ENCODE results near the gene PTPRN.

The PTPRN gene

DNA sequence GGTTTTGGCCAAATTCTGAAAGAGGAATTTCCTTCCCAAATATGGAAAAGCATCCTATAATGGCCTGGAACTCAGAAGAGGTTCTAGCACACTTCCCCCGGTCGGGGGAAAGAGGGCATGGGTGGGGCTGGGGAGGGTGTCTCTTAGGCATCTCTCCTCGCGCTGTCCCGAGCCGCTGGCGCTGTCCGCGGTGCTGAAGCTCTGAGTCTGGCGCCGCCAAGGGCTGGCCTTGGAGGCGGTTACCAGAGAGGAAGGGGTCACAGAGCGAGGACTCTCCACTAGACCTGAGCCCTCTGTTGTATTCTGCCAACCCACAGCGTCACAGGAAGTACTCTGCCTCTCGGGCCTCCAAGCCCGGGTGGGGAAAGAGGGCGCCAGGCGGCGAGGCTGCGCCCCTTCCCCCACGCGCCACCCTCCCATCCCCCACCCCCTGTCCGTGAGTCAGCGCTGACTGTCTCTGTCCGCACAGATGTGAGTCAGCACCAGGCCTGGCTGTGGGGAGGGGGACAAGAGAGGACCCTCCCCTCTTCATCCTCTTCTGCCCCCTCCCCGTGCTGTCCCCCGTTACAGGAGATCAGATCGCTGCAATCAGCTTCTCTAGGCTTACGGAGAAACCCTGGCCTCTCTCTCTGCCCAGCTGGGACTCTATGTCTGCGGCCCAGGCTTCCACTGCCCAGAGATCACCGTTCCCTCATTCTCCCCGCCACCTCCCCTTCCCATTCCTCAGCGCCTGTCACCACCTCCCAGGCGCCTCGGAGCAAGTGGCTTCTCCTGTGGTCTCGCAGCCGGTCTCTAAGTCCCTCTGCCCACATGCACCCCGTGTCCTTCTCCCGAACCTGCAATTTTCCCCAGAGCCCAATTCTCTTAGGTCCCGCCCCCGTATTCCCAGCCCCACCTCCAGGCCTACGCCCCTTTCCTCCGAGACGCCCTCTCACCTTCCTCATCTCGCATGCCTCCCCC is 779 bp downstream of the PTPRN start:
- FAIRE-seq: no peak
- DNase-seq (ENCODE audit: insufficient read length, low spot score): peak; percentile 81

- no peak for FAIRE-seq
- DNase-seq (ENCODE audit: insufficient read length, low spot score): no peak
Observed at GRCh38 chr2:219306047-219306446, 3.2 kb downstream of the PTPRN start.

- FAIRE-seq (no peak), DNase-seq (ENCODE audit: insufficient read length, low spot score) (no peak)
Observed at GRCh38 chr2:219304223-219304622, 5.0 kb downstream of the PTPRN start.

GRCh38 chr2:219302412-219302968 is 6.7 kb downstream of the PTPRN start:
- DNase-seq (ENCODE audit: insufficient read length, low spot score) (no peak), FAIRE-seq (no peak)

DNA sequence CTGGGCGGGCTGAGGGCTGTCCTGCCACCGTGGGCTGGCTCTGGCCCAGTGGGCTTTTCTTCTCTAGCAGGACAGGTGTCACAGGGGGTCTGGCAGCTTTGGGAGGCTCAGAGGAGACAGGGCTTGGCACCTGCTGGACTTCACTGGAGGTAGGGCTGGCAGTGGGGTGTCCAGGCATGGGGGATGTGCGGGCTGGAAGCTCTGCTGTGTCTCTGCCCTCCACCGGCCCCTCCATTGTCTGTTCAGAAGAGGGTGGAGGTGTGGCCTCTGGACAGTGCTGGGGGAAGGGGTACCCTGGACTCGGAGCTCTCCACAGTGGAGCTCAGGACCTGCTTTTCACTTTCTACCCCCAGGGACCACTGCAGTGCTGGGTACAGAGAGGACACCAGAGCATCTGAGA is 9.2 kb downstream of the PTPRN start:
- FAIRE-seq: no peak

DNA sequence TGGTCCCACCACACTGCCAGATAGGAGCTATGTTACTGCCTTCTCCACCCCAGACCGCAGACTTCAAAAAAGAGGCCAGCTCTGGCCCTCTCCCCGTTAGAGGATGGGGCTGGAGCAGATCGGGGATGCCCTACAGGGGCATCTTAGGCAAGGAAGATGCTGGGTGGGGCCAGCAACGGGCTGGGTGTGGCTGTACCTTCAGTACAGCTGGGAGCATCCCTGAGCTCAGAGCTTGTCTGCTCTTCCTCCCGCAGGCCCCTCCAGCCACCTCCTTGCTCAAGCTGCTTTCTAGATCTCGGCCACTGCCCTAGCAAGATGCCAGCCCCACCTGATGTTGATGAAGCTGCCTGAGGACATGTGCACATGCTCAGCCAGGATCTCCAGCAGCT is 9.8 kb downstream of the PTPRN start:
- FAIRE-seq (no peak), DNase-seq (ENCODE audit: insufficient read length, low spot score) (no peak)

More for the DNA sequence above, 9.2 kb downstream of the PTPRN start:
- DNase-seq (ENCODE audit: insufficient read length, low spot score): no peak

DNA sequence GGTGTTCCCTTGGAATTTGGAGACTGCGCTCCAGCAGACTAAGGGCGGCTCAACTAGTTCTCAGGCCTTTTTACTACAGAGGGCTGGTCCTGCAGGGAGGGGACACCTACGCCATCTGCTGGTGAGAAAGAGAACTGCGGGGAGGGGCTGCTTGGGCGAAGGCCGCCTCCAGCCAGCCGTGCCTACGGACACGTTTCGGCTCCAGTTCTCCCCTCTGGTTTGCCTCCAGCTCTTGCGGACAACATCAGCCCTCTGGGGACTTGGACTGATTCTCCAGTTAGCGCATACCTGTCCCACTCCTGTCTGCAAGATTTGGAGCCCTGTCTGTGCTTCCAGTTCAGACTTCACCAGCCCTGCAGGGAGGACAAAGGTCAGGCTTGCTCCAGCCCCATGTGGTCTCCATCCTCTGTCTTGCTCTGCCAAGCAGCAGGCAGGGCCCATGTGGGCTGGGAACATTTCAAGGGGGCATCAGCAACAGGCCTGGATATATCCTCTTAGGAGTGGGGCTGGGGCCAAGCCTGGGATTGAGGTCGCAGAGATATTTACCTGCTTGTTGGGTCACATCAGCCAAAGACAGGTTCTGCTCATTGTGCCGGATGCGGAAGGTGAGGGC is 10.3 kb downstream of the PTPRN start:
- DNase-seq (ENCODE audit: insufficient read length, low spot score) (peak; percentile 94), FAIRE-seq (peak; percentile 93)

GRCh38 chr2:219297766-219298456 is 11.3 kb downstream of the PTPRN start:
- FAIRE-seq (no peak), DNase-seq (ENCODE audit: insufficient read length, low spot score) (no peak)

- no peak for FAIRE-seq
- no peak for DNase-seq (ENCODE audit: insufficient read length, low spot score)
Observed at GRCh38 chr2:219296631-219297391, 12.4 kb downstream of the PTPRN start.

DNA sequence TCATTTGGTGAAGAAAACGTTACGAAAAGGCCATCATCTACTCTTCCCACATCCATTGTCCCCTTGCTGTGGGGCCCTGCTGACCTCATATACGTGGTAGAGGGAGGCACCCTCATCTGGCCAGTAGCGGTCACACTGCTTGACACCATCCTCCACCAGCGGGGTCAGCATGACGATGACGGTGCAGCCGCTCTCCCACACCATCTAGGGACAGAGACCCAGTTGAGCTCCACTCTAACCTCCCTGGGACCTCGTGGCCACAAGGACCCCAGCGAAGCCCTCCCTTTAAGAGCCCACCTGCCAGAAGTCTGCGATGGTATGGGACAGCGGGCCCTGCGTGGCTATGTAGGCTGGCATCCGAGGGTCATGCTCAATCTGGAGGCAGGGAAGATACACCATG is 13.1 kb downstream of the PTPRN start:
- no peak for DNase-seq (ENCODE audit: insufficient read length, low spot score)
- no peak for FAIRE-seq

DNA sequence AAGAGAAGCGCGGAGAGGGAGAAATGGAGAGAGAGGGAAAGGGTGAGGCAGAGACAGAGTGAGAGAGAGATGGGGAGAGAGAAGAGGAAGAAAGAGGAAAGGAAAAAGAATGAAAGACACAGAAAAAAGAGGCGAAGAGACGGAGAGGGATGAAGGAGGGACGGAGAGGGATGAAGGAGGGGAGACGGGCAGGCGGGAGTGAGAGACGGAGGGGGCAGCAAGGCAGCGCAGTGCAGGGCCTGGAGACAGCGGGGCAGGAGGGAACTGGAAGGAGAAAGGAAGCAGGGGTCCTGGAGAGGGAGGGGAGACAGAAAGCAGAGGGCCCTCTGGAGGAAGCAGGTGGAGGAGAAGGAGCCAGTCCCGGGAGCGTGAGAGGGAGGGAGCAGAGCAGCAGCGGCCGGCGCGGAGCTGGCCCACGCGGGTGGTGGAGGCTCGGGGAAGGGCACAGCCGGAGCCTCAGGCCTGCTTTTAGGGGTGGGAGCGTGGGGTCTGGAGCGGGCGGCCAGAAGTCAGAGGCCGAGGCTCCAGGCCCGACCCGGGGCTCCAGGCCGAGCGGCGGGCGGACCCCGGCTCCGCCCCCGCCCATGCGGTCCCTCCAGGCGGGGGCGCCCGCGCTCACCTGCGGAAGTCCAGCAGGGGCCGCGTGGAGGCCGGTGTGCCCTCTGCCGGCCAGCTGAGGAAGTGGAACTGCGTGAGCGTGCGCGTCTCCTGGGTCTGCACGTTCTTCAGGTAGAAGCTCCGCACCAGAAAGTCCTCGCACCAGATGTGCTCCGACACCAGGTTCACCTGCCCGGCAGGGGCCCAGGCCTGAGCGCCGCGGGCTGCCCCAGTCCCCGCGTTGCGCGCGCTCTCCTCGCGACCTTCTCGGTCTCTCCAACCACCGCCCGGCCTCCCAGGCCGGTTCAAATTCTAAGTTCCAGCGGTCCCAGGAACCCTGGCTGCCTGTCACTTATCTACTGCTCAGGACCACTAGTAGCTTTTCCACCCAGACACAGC is 14.5 kb downstream of the PTPRN start:
- FAIRE-seq (peak; percentile 90), DNase-seq (ENCODE audit: insufficient read length, low spot score) (peak; percentile 97)

DNA sequence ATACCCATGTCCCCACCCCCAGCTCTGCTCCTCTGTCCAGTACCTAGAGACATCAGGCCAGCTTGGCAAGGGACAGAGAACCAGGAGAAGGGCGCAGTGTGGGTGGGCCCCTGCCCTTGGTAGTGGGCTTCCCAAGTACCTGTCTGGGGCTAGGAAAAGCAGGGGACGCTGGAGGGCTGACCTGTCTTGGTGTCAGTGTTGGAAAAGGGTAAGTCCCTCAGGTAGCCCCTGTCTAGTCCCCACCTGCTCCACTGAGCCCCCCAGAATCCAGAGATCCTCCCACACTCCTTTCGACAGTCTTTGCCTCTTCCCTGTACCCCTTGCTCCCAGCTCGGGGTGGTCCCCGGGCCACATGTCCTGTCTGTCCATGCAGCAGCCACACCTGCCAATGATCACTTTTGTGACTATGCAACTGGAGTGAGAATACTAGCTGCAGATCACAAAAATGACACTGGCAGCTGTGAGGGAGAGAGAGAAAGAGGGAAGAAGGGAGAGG is 15.4 kb downstream of the PTPRN start:
- FAIRE-seq (no peak), DNase-seq (ENCODE audit: insufficient read length, low spot score) (no peak)

DNA sequence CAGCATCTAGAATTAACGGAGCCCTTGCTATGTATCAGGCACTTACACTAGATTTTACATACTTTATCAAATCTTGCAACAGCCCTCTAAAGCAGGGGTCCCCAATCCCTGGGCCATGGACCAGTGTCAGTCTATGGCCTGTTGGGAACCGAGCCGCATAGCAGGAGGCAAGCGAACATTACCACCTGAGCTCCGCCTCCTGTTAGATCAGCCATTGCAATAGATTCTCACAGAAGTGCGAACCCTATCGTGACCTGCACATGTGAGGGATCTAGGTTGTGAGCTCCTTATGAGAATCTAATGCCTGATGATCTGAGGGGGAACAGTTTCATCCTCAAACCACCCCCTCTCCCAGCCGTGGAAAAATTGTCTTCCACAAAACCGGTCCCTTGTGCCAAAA is 16.6 kb downstream of the PTPRN start:
- no peak for FAIRE-seq

DNA sequence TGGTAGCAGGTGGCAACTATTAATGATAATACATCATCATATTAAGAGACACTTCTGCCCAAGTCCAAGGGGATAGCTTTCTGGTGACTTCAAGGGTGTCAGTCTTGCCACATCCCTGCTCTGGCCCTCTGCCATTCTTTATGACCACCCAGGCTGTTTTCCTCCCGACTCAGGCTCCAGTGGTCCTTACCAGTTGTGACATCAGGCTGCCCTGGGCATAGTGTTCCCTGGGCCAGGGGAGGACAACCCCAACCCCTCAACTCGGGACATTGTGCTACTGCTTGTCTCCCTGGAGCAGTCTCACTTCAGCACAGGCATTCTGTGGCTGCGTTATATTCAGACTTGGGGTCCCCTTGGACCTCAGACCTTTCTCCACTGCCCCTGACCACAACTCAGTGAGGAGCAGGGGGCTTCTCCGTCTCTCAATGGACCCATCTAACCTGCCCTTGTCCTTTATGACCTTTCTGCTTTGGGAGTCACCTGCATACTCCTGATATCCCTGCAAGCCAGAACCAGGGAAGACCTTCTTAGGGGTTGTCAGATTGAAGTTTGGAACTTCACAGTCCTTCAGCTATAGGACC is 17.2 kb downstream of the PTPRN start:
- DNase-seq (ENCODE audit: insufficient read length, low spot score) (no peak), FAIRE-seq (no peak)

More for the DNA sequence above, 16.6 kb downstream of the PTPRN start:
- no peak for DNase-seq (ENCODE audit: insufficient read length, low spot score)

DNA sequence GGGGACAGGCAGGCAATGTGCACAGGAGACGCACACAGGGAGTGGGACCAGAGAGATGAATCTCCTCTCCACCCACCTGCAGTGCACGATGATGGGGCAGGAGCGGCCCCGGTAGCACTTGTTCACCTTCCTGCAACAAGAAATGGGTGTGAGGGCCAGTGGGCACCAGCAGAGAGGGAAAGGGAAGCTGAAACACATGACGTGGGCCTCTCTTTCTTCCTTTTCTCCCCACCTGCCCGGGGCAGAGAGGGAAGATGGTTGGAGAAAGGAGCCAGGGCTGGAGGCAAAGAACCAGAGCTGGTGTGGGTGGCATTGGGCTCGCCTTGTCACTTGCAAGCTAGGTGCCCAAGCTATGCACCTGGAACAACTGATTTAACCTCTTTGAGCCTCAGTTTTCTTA is 17.8 kb downstream of the PTPRN start:
- no peak for FAIRE-seq
- DNase-seq (ENCODE audit: insufficient read length, low spot score): no peak

GRCh38 chr2:219290381-219291171 is 18.6 kb downstream of the PTPRN start:
- FAIRE-seq: no peak
- no peak for DNase-seq (ENCODE audit: insufficient read length, low spot score)

GRCh38 chr2:219289537-219290361 is 19.5 kb downstream of the PTPRN start:
- DNase-seq (ENCODE audit: insufficient read length, low spot score) (no peak), FAIRE-seq (no peak)

Measured in GM19239 (cell line).